WI38 (cell line): ENCODE results near the gene KCNJ4.

Source experiments
- H3K4me3 ChIP-seq: 2 replicates; pipeline ENCODE4 v1.5.1; 2011; ENCODE audit warnings: low read depth, mild to moderate bottlenecking, control low read depth, low read length
- TF ChIP-seq, protein P1 (sequence below): IDR thresholded peaks from 2 replicates; pipeline ENCODE4 v1.5.1; 2012; ENCODE audit warnings: low read depth, mild to moderate bottlenecking, control low read depth, low read length

The KCNJ4 gene

DNA sequence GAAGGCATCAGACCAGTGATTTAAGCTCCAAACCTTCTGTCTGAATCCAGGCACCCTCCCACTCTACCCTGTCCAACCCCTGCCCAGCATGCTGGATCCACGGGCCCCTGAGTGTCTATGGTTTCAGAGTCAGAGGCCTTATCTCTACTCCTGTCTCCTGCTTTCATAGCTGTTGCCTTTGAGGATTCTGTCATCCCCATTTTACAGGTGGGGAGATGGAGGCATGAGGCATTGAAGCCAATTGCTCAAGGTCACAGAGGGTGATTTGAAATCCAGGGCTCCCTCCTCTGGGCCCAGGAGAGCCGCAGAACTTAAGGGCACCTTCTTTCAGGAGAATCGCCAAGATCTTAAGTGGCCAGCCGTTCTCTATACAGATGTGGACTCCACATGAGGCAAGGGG, 3.1 kb downstream of the KCNJ4 start:
- TF ChIP-seq, protein P1, sequence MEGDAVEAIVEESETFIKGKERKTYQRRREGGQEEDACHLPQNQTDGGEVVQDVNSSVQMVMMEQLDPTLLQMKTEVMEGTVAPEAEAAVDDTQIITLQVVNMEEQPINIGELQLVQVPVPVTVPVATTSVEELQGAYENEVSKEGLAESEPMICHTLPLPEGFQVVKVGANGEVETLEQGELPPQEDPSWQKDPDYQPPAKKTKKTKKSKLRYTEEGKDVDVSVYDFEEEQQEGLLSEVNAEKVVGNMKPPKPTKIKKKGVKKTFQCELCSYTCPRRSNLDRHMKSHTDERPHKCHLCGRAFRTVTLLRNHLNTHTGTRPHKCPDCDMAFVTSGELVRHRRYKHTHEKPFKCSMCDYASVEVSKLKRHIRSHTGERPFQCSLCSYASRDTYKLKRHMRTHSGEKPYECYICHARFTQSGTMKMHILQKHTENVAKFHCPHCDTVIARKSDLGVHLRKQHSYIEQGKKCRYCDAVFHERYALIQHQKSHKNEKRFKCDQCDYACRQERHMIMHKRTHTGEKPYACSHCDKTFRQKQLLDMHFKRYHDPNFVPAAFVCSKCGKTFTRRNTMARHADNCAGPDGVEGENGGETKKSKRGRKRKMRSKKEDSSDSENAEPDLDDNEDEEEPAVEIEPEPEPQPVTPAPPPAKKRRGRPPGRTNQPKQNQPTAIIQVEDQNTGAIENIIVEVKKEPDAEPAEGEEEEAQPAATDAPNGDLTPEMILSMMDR, result no peak
- no peak overlapping the region for H3K4me3 ChIP-seq

DNA sequence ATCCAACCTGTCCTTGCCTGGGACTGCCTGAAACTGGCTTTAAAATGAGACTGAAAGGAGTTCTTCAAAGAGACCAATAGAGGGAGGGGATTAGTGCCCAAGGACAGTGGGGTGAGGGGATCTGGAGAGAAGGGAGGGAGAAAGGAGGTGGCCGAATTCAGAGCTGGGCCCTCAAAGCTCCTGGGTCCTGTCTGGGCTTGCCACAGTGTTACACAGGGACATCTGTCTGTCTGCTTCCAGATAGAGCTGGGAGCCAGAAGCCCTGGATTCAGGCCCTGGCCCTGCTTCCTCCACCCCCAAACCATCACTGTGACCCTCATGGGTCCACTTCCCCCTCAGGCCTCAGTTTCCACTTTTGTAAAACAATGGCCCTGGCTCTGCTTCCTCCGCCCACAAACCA, 3.6 kb downstream of the KCNJ4 start:
- TF ChIP-seq, protein P1, result no peak
- no peak overlapping the region for H3K4me3 ChIP-seq

DNA sequence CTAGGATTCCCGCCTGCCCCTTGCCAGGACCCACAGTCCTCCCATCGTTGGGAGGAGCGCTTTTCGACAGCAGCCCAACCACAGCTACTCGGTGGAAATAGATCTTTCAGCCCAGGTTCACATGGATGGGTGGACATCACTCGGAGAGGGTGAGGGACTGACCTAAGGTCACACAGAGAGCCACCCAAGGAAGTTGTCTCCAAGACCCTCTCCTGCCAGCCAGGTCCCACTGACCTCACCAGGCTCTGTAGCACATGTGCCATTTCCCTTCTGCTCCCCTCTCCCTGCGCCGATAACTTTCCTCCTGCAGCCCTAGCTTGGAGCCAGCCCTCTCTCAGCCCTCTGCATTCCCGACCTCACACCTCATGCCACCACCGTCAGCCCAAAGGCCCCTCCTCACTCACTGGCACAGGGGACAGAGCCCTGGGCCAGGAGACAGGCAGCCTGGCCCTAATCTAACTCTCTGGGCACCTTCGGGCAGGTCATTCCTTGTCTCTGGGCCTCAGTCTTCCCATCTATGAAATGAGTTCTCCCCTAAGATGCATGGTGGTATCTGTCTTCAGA, 4.7 kb downstream of the KCNJ4 start:
- TF ChIP-seq, protein P1, result no peak
- H3K4me3 ChIP-seq, result no peak overlapping the region

DNA sequence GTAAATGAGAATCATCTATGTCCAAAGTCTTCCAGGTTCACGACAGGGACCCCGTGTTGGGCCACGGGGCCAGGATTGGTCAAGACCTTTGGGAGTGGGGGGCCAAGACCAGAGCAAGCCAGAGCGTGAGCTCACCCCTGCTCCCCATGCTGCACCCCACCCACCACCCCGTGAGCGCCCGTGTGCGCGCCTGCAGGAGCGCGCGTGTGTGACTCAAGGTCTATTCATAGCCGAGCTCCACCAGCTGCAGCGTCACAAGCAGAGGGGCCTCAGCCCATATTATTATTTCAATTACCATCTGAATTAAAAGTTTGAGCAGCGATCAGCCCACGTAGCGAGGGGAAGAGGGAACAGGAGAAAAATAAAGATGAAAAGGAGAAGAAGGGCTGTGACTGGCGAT, 5.2 kb downstream of the KCNJ4 start:
- TF ChIP-seq, protein P1, result no peak

DNA sequence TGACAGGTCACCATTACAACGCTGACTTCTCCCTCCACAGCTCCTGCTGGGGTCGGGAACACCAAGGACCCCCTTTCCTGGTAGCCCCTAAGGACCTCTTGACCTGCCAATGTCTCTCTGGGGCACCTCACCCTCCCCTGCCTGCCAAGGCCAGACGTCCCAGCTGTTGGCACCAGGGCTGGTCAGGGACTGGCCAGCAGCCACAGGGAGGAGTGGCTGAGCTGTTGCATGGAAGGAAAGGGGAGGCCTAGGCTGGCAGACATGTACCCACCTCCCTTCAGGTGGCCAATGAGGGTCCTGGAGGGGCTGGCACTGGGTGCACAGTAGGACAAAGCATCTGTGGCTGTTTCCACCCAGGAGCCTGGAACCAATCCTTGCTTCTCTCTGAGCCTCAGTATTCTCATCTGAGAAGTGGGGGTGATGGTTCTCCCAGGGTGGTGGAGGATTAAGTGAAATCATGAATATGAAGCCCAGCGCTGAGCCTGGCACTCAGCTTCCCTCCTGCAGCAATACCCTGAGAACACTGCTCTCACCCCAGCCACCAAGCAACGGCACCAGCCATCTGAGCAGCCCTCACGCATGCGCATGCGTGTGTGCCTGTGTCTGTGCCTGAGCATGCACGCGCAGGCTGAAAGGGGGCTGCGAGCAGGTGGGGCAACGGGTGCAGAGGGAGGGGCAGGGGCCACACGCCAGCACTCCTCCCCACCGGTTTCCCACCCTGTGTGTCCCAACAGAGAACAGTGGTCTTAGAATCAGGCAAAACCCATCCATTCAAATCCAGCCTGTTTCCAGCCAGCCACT, 5.9 kb downstream of the KCNJ4 start:
- H3K4me3 ChIP-seq, result no peak overlapping the region
- TF ChIP-seq, protein P1, result no peak

More for the DNA sequence above, 5.2 kb downstream of the KCNJ4 start:
- no peak overlapping the region for H3K4me3 ChIP-seq

DNA sequence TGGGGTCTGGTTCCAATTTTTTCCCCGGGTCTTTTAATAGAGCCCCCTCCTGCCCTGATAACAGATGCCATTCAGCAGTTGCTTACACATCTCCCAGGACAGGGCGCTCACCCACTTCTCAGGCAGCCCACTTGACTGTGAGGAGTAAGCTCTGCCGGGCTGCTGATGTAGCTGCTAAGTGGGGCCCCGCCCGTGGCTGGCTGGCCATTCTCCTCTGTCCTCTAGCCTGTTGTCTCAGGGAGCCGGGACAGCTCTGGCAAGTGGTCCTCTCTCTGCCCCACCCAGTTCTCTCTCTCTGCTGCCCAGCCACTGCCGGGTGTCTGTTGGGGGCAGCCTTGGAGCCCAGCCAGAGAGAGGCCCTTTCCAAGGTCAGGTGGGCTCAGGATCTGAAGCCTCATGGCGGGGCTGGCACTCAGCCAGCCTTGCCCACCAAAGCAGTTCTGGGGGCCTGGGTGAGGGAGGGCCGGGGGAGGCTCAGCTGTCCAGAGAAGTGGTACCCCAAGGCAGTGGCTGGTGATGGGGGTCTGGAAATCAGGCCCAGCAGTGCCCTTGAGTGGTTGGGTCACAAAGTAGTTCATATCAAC, 8.9 kb downstream of the KCNJ4 start:
- H3K4me3 ChIP-seq, result no peak overlapping the region
- TF ChIP-seq, protein P1, result no peak

DNA sequence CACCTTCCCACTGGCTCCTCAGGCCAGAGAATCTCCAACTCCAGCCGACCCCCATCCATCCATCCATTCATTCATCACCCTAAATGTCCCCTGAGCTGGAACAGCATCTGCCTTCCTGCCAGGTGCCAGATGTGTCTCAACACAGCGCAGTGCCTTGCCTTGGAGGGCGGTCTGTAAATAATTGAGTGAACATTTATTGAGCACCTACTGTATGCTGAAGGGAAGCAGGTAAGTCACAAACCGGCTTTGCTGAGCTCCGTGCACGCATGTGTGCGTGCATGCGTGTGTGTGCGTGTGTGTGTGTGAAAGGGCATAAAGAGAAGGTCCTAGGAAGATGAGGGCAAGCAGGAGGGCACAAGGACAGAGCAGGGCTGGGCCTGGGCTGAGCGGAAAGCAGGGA, 10.2 kb downstream of the KCNJ4 start:
- TF ChIP-seq, protein P1, result no peak
- no peak overlapping the region for H3K4me3 ChIP-seq
